Measurements from ENCODE around the gene GPR17.

DNA sequence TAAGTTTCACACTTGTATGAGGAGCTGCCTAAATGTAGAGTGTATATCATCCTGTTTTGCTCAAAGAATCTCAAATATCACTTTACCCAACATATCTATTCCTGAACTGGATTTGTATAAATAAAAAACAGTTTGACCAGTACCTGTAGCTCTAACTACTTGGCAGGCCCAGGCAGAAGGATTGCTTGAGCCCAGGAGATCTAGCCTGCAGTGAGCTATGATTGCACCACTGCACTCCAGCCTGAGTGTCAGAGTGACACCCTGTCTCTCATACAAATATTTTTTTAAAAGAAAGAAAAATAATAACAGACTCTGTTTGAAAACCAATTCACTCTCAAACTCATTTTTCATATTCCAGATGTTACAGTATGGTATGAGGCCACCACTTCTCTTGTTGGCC, 37.1 kb downstream of the GPR17 start:
- TF ChIP-seq, protein P1, sequence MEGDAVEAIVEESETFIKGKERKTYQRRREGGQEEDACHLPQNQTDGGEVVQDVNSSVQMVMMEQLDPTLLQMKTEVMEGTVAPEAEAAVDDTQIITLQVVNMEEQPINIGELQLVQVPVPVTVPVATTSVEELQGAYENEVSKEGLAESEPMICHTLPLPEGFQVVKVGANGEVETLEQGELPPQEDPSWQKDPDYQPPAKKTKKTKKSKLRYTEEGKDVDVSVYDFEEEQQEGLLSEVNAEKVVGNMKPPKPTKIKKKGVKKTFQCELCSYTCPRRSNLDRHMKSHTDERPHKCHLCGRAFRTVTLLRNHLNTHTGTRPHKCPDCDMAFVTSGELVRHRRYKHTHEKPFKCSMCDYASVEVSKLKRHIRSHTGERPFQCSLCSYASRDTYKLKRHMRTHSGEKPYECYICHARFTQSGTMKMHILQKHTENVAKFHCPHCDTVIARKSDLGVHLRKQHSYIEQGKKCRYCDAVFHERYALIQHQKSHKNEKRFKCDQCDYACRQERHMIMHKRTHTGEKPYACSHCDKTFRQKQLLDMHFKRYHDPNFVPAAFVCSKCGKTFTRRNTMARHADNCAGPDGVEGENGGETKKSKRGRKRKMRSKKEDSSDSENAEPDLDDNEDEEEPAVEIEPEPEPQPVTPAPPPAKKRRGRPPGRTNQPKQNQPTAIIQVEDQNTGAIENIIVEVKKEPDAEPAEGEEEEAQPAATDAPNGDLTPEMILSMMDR (IDR thresholded peaks at IDR 0.05): no peak
- TF ChIP-seq POLR2A (IDR thresholded peaks at IDR 0.05): no peak

All from adrenal gland (tissue), 5 donors.